HCEC 1CT (cell line): ENCODE data around the gene ZNF710.

Source experiments
- DNase-seq: peaks from one replicate; pipeline ENCODE4 v3.0.0-alpha.2; 2017

The ZNF710 gene

GRCh38 chr15:90019611-90020010 is 18.5 kb downstream of the ZNF710 start:
- DNase-seq = no peak

GRCh38 chr15:90020021-90020735 is 19.1 kb downstream of the ZNF710 start:
- DNase-seq = no peak

GRCh38 chr15:90020936-90021507 is 19.9 kb downstream of the ZNF710 start:
- DNase-seq = no peak

- no peak for DNase-seq
These were observed 21.2 kb downstream of the ZNF710 start for GRCh38 chr15:90022345-90022744.

- no peak for DNase-seq
These were observed 22.0 kb downstream of the ZNF710 start for GRCh38 chr15:90022905-90023700.

- no peak for DNase-seq
These were observed 23.3 kb downstream of the ZNF710 start for GRCh38 chr15:90024406-90024805.

GRCh38 chr15:90025489-90026033 is 24.4 kb downstream of the ZNF710 start:
- no peak for DNase-seq

GRCh38 chr15:90028376-90028944 is 27.3 kb downstream of the ZNF710 start:
- DNase-seq = no peak

GRCh38 chr15:90029024-90029423 is 27.9 kb downstream of the ZNF710 start:
- no peak for DNase-seq

- DNase-seq = no peak
These were observed 29.3 kb downstream of the ZNF710 start for GRCh38 chr15:90030376-90030775.

- DNase-seq = no peak
These were observed 30.2 kb downstream of the ZNF710 start for GRCh38 chr15:90031231-90031791.

- no peak for DNase-seq
These were observed 31.9 kb downstream of the ZNF710 start for GRCh38 chr15:90033006-90033405.

- no peak for DNase-seq
These were observed 32.3 kb downstream of the ZNF710 start for GRCh38 chr15:90033448-90033847.

- no peak for DNase-seq
These were observed 34.1 kb downstream of the ZNF710 start for GRCh38 chr15:90035095-90035839.

- DNase-seq = no peak
These were observed 34.7 kb downstream of the ZNF710 start for GRCh38 chr15:90035840-90036230.

GRCh38 chr15:90036343-90036742 is 35.2 kb downstream of the ZNF710 start:
- DNase-seq = no peak

GRCh38 chr15:90036806-90037510 is 35.8 kb downstream of the ZNF710 start:
- peak; percentile 3 for DNase-seq

- DNase-seq = peak; percentile 77
These were observed 36.4 kb downstream of the ZNF710 start for GRCh38 chr15:90037511-90037860.

- peak; percentile 7 for DNase-seq
These were observed 37.0 kb downstream of the ZNF710 start for GRCh38 chr15:90037961-90038631.

GRCh38 chr15:90038632-90039095 is 37.5 kb downstream of the ZNF710 start:
- DNase-seq = no peak

GRCh38 chr15:90039996-90040395 is 38.9 kb downstream of the ZNF710 start:
- DNase-seq = no peak
